ENCODE results near the gene MYH3.

DNA sequence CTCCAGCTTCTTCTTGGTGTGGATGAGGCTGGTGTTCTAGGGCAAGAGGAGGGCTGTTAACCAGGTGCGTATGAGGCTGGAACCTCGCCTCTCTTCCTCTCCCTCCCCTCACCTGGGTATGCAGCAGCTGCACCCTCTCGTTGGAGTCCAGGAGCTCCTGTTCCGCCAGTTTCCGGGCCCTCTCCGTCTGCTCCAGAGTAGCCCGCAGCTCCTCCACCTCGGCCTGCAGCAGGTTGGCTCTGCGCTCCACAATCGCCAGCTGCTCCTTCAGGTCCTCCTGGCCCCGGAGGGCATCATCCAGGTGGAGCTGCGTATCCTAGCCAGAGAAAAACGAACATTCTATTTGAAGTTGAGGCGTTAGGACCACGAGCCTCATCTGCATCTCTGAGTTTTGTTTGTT lies 25.4 kb downstream of the MYH3 start:
- TF ChIP-seq, protein P1, sequence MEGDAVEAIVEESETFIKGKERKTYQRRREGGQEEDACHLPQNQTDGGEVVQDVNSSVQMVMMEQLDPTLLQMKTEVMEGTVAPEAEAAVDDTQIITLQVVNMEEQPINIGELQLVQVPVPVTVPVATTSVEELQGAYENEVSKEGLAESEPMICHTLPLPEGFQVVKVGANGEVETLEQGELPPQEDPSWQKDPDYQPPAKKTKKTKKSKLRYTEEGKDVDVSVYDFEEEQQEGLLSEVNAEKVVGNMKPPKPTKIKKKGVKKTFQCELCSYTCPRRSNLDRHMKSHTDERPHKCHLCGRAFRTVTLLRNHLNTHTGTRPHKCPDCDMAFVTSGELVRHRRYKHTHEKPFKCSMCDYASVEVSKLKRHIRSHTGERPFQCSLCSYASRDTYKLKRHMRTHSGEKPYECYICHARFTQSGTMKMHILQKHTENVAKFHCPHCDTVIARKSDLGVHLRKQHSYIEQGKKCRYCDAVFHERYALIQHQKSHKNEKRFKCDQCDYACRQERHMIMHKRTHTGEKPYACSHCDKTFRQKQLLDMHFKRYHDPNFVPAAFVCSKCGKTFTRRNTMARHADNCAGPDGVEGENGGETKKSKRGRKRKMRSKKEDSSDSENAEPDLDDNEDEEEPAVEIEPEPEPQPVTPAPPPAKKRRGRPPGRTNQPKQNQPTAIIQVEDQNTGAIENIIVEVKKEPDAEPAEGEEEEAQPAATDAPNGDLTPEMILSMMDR (IDR thresholded peaks at IDR 0.05), result no peak
- no peak for TF ChIP-seq POLR2A (IDR thresholded peaks at IDR 0.05)

All from lower leg skin (tissue), 3 donors.